ENCODE data around the gene OR8K5.
"Not testable (repeated sequence)": the region's sequence is repeated elsewhere in the genome, so short reads cannot be mapped to it uniquely, and the experiment has no call there.

The OR8K5 gene, protein sequence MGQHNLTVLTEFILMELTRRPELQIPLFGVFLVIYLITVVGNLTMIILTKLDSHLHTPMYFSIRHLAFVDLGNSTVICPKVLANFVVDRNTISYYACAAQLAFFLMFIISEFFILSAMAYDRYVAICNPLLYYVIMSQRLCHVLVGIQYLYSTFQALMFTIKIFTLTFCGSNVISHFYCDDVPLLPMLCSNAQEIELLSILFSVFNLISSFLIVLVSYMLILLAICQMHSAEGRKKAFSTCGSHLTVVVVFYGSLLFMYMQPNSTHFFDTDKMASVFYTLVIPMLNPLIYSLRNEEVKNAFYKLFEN

GRCh38 chr11:56160217-56160616 lies at the start of gene OR8K5:
TSS of gene OR8K5 (minus strand) at chr11:56160317. CDS start at chr11:56160317, 0 bp downstream.
- Mint-ChIP-seq H3K4me1 (no peaks in the 10 kb centered on the region), H3K4me3 (no peak within 1 kb of the TSS), H3K9me3 (peaks cover 4% of the 10 kb centered on the region), H3K27me3 (no peaks in the 10 kb centered on the region), H3K36me3 (no peaks in the 10 kb centered on the region), H3K27ac (no peak within 1 kb of the TSS)
- ATAC-seq, result no peak

GRCh38 chr11:56207790-56208189 lies 47.7 kb upstream of the OR8K5 start:
- H3K4me1 Mint-ChIP-seq, result no peaks in the 10 kb centered on the region
- no peak for ATAC-seq
- no peak overlapping the region for H3K27ac Mint-ChIP-seq
- peaks cover 7% of the 10 kb centered on the region for H3K9me3 Mint-ChIP-seq
- H3K27me3 Mint-ChIP-seq, result no peaks in the 10 kb centered on the region
- H3K4me3 Mint-ChIP-seq, result no peak overlapping the region
- H3K36me3 Mint-ChIP-seq, result no peaks in the 10 kb centered on the region

- no peak for ATAC-seq
- no peaks in the 10 kb centered on the region for H3K27me3 Mint-ChIP-seq
- no peaks in the 10 kb centered on the region for H3K4me1 Mint-ChIP-seq
Observed at GRCh38 chr11:56197367-56197766, 37.2 kb upstream of the OR8K5 start.

GRCh38 chr11:56196705-56197104 lies 36.6 kb upstream of the OR8K5 start:
- no peak overlapping the region for H3K27ac Mint-ChIP-seq
- ATAC-seq, result no peak
- no peaks in the 10 kb centered on the region for H3K36me3 Mint-ChIP-seq
- no peaks in the 10 kb centered on the region for H3K4me1 Mint-ChIP-seq
- peaks cover 3% of the 10 kb centered on the region for H3K9me3 Mint-ChIP-seq
- no peak overlapping the region for H3K4me3 Mint-ChIP-seq
- no peaks in the 10 kb centered on the region for H3K27me3 Mint-ChIP-seq

More at GRCh38 chr11:56197367-56197766, 37.2 kb upstream of the OR8K5 start:
- H3K36me3 Mint-ChIP-seq, result no peaks in the 10 kb centered on the region
- H3K9me3 Mint-ChIP-seq, result peaks cover 3% of the 10 kb centered on the region
- H3K4me3 Mint-ChIP-seq, result no peak overlapping the region
- H3K27ac Mint-ChIP-seq, result no peak overlapping the region

DNA sequence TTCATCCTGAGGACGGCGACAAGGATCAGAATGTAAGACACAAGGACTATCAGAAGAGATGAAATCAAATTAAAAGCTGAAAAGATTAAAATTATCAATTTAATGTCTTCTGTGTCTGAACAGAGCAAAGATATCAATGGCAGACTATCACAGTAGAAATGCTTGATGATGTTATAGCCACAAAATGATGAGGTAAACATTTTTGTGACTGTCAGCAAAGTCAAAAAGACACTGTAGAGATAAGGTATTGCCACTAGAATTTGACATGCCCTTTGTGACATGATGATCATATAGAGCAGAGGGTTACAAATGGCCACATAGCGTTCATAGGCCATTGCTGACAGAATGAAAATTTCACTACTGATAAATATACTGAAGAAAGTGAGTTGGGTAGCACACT lies 28.5 kb upstream of the OR8K5 start:
- Mint-ChIP-seq H3K36me3 (no peaks in the 10 kb centered on the region), H3K27ac (no peak overlapping the region), H3K4me1 (no peaks in the 10 kb centered on the region), H3K9me3 (peaks cover 7% of the 10 kb centered on the region), H3K4me3 (no peak overlapping the region), H3K27me3 (no peaks in the 10 kb centered on the region)
- no peak for ATAC-seq

DNA sequence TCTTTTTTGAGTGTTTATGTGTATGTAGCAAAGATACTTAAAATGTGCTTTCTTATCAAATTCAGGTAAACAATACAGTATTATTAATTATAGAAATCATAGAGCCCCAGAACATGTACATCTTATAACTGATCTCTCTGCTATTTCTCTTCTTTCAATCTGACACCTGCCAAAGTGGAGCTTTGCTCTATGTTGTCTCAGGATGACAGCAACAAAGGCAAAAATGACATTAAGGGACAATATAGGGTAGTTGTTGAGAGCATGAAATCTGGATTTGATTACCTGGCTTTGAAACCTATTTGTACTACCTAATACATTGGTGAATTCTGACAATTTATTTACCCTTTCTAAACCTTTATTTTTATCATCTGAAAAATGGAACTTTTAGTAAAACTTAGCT lies 23.3 kb upstream of the OR8K5 start:
- no peaks in the 10 kb centered on the region for H3K36me3 Mint-ChIP-seq

DNA sequence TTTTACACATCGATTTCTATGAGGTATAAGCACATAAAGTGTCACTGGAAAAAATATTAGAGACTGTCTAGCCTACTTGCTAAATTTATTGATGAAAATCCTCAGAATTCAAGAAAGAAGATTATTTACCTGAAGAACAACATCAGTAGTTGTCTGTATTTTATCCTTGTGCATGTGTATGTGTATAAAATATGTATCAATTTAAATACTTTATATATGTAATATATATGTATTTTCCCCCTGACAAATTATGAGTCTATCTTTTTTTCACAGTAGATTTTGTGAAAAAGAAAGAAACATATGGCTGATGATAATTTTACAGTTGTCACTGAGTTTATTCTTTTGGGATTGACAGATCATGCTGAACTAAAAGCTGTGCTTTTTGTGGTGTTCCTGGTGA lies 16.2 kb upstream of the OR8K5 start, which contains the start of gene OR5J2:
OR5J2 (plus strand) TSS at position 301 of the 400 bp plus-strand sequence; CDS start at position 301, 0 bp downstream.
- no peak for ATAC-seq
- no peaks in the 10 kb centered on the region for H3K4me1 Mint-ChIP-seq
- no peaks in the 10 kb centered on the region for H3K27me3 Mint-ChIP-seq
- no peak within 1 kb of the TSS for H3K27ac Mint-ChIP-seq
- no peaks in the 10 kb centered on the region for H3K36me3 Mint-ChIP-seq
- H3K9me3 Mint-ChIP-seq, result peaks cover 9% of the 10 kb centered on the region
- no peak within 1 kb of the TSS for H3K4me3 Mint-ChIP-seq

More for the DNA sequence above, 23.3 kb upstream of the OR8K5 start:
- H3K4me1 Mint-ChIP-seq, result no peaks in the 10 kb centered on the region
- H3K27me3 Mint-ChIP-seq, result no peaks in the 10 kb centered on the region
- H3K27ac Mint-ChIP-seq, result no peak overlapping the region
- peaks cover 17% of the 10 kb centered on the region for H3K9me3 Mint-ChIP-seq
- no peak overlapping the region for H3K4me3 Mint-ChIP-seq
- ATAC-seq, result no peak

DNA sequence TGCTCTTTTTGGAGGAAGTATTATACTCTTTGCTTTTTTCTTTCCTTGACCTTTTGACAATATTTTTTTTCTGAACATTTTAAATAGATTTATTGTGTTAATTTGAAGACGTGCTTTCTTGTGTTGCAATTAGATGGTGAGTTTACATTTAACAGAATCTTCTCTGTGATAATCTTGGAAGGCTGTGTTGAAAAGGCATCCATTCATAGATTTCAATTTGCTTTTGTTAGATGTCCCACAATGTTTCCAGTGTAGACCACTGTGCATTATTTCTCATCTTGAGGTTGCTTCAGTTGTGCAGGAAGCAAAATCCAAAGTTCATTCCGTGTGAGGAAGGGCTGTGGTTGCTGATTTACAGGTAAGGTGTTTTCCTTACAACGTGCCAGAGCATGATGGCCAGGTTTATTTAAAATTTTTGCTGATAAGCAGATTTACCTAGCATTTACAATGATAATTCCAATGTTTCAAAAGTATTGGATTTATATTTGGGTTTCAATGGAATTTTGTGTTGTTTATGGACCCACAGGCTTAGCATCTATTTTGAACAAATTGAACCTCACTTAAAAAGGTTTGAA lies 12.2 kb upstream of the OR8K5 start:
- no peak for ATAC-seq
- Mint-ChIP-seq H3K27ac (no peak overlapping the region), H3K27me3 (no peaks in the 10 kb centered on the region), H3K9me3 (peaks cover 6% of the 10 kb centered on the region), H3K36me3 (no peaks in the 10 kb centered on the region), H3K4me3 (no peak overlapping the region), H3K4me1 (no peaks in the 10 kb centered on the region)

GRCh38 chr11:56163804-56164203 lies 3.7 kb upstream of the OR8K5 start:
- H3K27me3 Mint-ChIP-seq, result no peaks in the 10 kb centered on the region
- H3K27ac Mint-ChIP-seq, result no peak overlapping the region
- no peaks in the 10 kb centered on the region for H3K4me1 Mint-ChIP-seq
- no peaks in the 10 kb centered on the region for H3K36me3 Mint-ChIP-seq
- H3K9me3 Mint-ChIP-seq, result peaks cover 1% of the 10 kb centered on the region
- ATAC-seq, result no peak
- no peak overlapping the region for H3K4me3 Mint-ChIP-seq

DNA sequence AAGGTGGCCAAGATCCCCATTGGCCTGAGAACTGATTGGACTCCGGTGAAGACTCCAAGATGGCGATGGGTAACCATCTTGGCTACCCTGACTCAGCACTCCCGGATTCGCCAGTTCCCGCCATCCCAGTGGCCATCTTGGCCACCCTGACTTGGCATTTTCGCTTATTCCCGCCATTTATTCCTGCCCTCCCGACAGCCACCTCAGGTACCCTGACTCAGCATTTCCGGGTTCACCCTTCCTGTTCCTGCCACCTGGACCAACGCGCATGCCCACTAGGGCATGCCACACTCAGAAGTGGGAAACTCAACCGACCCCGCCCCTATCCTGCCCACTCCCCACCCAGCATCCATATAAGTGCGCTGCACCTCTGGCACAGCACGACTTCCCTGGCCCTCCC lies 7.8 kb downstream of the OR8K5 start:
- Mint-ChIP-seq H3K9me3 (peaks cover 5% of the 10 kb centered on the region), H3K27me3 (no peaks in the 10 kb centered on the region), H3K4me1 (no peaks in the 10 kb centered on the region), H3K4me3 (no peak overlapping the region), H3K36me3 (no peaks in the 10 kb centered on the region), H3K27ac (no peak overlapping the region)
- ATAC-seq, result no peak

DNA sequence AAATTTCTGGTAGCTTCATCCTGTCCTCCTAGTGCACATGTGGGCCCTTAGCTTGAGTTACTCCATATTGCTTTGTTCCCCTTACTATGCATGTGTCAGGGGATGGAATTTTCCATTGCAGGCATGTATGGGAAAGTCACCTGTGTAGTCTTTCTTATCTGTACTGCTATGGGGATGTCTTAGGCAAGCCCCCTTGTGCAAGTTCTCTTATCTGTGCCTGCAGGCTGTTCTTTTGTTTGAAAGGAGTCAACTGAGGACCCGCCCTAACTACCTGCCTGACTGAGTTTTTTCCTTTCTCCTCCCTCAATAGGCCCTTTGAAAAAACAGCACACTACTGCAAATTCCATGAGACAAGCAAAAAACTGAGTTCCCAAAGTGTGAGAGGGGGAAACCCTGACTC lies 8.7 kb downstream of the OR8K5 start:
- Mint-ChIP-seq H3K27me3 (no peaks in the 10 kb centered on the region), H3K4me3 (no peak overlapping the region), H3K9me3 (peaks cover 5% of the 10 kb centered on the region), H3K27ac (no peak overlapping the region), H3K36me3 (no peaks in the 10 kb centered on the region), H3K4me1 (no peaks in the 10 kb centered on the region)
- ATAC-seq, result no peak

GRCh38 chr11:56143681-56144080 lies 16.4 kb downstream of the OR8K5 start:
- H3K9me3 Mint-ChIP-seq, H3K27ac Mint-ChIP-seq, H3K4me1 Mint-ChIP-seq, H3K27me3 Mint-ChIP-seq, H3K4me3 Mint-ChIP-seq, ATAC-seq, H3K36me3 Mint-ChIP-seq: not testable (repeated sequence)

DNA sequence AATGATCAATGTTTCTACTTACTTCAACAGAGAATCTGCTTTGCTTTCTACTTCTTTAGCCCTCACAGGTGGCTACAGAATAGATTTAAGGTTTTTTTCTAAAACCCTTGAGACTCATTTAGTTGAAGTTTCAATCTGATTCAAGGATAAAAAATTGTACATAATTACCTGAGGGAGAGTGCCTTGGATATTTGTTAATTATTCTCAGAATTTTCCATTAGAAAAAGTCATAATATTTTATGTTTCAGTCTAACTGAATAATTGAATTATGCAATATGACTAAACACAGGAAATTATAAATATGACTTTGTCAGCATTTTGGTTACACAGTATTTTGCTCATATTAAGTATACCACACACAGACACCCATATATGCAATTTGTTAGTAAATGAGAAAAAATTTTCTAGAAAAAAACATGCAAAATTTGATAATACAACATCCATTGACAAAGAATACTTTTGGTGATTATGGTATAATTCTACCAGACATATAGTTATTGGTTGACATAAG lies 19.9 kb downstream of the OR8K5 start, which contains the start of gene OR8J3:
OR8J3 (minus strand) TSS at position 51 of the 511 bp plus-strand sequence. CDS start 2,483 bp downstream, outside the sequence.
- no peak within 1 kb of the TSS for H3K4me3 Mint-ChIP-seq
- H3K36me3 Mint-ChIP-seq, result no peaks in the 10 kb centered on the region
- no peaks in the 10 kb centered on the region for H3K27me3 Mint-ChIP-seq
- H3K27ac Mint-ChIP-seq, result no peak within 1 kb of the TSS
- H3K4me1 Mint-ChIP-seq, result no peaks in the 10 kb centered on the region
- ATAC-seq, result no peak
- H3K9me3 Mint-ChIP-seq, result peaks cover 13% of the 10 kb centered on the region

GRCh38 chr11:56122073-56122472 lies 38.0 kb downstream of the OR8K5 start, which contains the start of gene OR8H3:
TSS of gene OR8H3 (plus strand) at chr11:56122373. CDS start at chr11:56122373, 0 bp downstream.
- H3K36me3 Mint-ChIP-seq, result no peaks in the 10 kb centered on the region
- no peak within 1 kb of the TSS for H3K4me3 Mint-ChIP-seq
- H3K27ac Mint-ChIP-seq, result no peak within 1 kb of the TSS
- peaks cover 10% of the 10 kb centered on the region for H3K9me3 Mint-ChIP-seq
- H3K4me1 Mint-ChIP-seq, result no peaks in the 10 kb centered on the region
- ATAC-seq, result no peak
- no peaks in the 10 kb centered on the region for H3K27me3 Mint-ChIP-seq
